ENCODE data around the gene PWWP3B. TPM values are rescaled to one million over a fixed set of nuclear protein-coding genes. Genes with fewer than 3 reads are reported as not detected.
A peak's percentile ranks its signal among the peaks of the same experiment; 100 is the strongest.
"Not testable (repeated sequence)": the region's sequence is repeated elsewhere in the genome, so short reads cannot be mapped to it uniquely, and the experiment has no call there.

Gene PWWP3B
- total RNA-seq, 1 donor, result 5.2 TPM

GRCh38 chrX:106171293-106171820 lies 3.3 kb downstream of the PWWP3B start:
- DNase-seq (ENCODE audit: low read depth), result no peak
- no peak overlapping the region for H3K4me3 ChIP-seq (ENCODE audit: low read depth, low read length)
- no peak for TF ChIP-seq CTCF (IDR thresholded peaks at IDR 0.05; ENCODE audit: insufficient read depth, low read depth, low read length)

- peak; percentile 50 for DNase-seq (ENCODE audit: low read depth)
- TF ChIP-seq CTCF (IDR thresholded peaks at IDR 0.05; ENCODE audit: insufficient read depth, low read depth, low read length), result no peak
- peak overlapping the region; percentile 40 for H3K4me3 ChIP-seq (ENCODE audit: low read depth, low read length)
Measured at GRCh38 chrX:106177106-106177981, 9.2 kb downstream of the PWWP3B start.

- TF ChIP-seq CTCF (IDR thresholded peaks at IDR 0.05; ENCODE audit: insufficient read depth, low read depth, low read length), result no peak
- no peak for DNase-seq (ENCODE audit: low read depth)
- H3K4me3 ChIP-seq (ENCODE audit: low read depth, low read length), result no peak overlapping the region
Measured at GRCh38 chrX:106177982-106178321, 9.8 kb downstream of the PWWP3B start.

GRCh38 chrX:106178826-106179225 lies 10.7 kb downstream of the PWWP3B start:
- no peak overlapping the region for H3K4me3 ChIP-seq (ENCODE audit: low read depth, low read length)
- peak; percentile 24 for DNase-seq (ENCODE audit: low read depth)
- TF ChIP-seq CTCF (IDR thresholded peaks at IDR 0.05; ENCODE audit: insufficient read depth, low read depth, low read length), result peak; percentile 8

GRCh38 chrX:106183685-106184084 lies 15.6 kb downstream of the PWWP3B start:
- DNase-seq (ENCODE audit: low read depth); H3K4me3 ChIP-seq (ENCODE audit: low read depth, low read length): not testable (repeated sequence)

- TF ChIP-seq CTCF (IDR thresholded peaks at IDR 0.05; ENCODE audit: insufficient read depth, low read depth, low read length), result no peak
- no peak for DNase-seq (ENCODE audit: low read depth)
- no peak overlapping the region for H3K4me3 ChIP-seq (ENCODE audit: low read depth, low read length)
Measured at GRCh38 chrX:106201502-106202178, 33.5 kb downstream of the PWWP3B start.

- peak; percentile 1 for DNase-seq (ENCODE audit: low read depth)
- no peak for TF ChIP-seq CTCF (IDR thresholded peaks at IDR 0.05; ENCODE audit: insufficient read depth, low read depth, low read length)
Measured at GRCh38 chrX:106203315-106203714, 35.2 kb downstream of the PWWP3B start.

More at GRCh38 chrX:106203315-106203714, 35.2 kb downstream of the PWWP3B start:
- no peak overlapping the region for H3K4me3 ChIP-seq (ENCODE audit: low read depth, low read length)
